ENCODE measurements around the gene SLC41A2.

- TF ChIP-seq EP300 (IDR thresholded peaks at IDR 0.05): no peak
- TF ChIP-seq, protein P1, sequence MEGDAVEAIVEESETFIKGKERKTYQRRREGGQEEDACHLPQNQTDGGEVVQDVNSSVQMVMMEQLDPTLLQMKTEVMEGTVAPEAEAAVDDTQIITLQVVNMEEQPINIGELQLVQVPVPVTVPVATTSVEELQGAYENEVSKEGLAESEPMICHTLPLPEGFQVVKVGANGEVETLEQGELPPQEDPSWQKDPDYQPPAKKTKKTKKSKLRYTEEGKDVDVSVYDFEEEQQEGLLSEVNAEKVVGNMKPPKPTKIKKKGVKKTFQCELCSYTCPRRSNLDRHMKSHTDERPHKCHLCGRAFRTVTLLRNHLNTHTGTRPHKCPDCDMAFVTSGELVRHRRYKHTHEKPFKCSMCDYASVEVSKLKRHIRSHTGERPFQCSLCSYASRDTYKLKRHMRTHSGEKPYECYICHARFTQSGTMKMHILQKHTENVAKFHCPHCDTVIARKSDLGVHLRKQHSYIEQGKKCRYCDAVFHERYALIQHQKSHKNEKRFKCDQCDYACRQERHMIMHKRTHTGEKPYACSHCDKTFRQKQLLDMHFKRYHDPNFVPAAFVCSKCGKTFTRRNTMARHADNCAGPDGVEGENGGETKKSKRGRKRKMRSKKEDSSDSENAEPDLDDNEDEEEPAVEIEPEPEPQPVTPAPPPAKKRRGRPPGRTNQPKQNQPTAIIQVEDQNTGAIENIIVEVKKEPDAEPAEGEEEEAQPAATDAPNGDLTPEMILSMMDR (IDR thresholded peaks at IDR 0.05): no peak
Observed at GRCh38 chr12:104971306-104971705, 13.2 kb upstream of the SLC41A2 start.

Measured in upper lobe of left lung (tissue), 4 donors.